Measurements from ENCODE around the gene XBP1.

DNA sequence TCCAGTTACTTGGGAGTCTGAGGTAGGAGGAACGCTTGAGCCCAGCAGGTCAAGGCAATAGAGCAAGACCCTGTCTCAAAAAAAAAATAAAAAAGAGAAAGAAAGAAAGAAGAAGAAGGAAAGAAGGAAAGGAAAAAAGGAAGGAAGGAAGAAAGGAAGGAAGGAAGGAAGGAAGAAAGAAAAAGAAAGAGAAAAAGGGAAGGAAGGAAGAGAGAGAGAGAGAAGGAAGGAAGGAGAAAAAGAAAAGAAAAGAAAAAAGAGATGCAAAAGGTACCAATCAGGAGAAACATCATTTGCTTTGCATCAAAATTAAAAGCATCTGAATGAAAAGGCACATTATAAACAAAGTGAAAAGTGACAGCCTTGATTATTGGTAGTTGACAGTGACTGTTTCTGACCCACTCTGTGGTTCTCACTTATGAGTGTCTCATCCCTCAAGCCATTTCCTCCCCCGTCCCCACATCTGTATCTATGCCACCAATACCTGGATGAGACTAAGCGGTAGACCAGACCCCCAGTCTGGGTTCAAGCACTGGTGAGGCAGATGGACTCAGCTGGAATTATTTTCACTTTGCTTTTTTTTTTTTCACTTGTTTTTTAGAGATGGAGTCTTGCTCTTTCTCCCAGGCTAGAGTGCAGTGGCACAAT is 33.0 kb upstream of the XBP1 start:
- TF ChIP-seq CTCF (IDR thresholded peaks at IDR 0.05) (no peak), EZH2phosphoT487 (IDR thresholded peaks at IDR 0.05) (no peak), EZH2 (IDR thresholded peaks at IDR 0.05) (no peak)
